GM13976 (cell line): ENCODE data around the gene ARHGAP45.

Experiments used
- DNase-seq: peaks from one replicate; pipeline ENCODE4 v3.0.0; 2012; ENCODE audit warnings: low spot score
- in situ Hi-C: fragments of 300-500 bp; cut with MboI; formaldehyde crosslinking; loops from one replicate; pipeline ENCODE4 v1.12.0; 2022; ENCODE audit warnings: low sequenced_read_pairs, mixed read lengths, inconsistent platforms; ENCODE audit not compliant: unreplicated experiment
- TF ChIP-seq, protein P1 (sequence below): IDR thresholded peaks from 2 replicates; pipeline ENCODE4 v1.5.1; 2012; ENCODE audit warnings: borderline replicate concordance, mild to moderate bottlenecking; ENCODE audit not compliant: insufficient read depth; ENCODE audit errors: extremely low read depth, missing control alignments, control extremely low read depth

ARHGAP45 gene

DNA sequence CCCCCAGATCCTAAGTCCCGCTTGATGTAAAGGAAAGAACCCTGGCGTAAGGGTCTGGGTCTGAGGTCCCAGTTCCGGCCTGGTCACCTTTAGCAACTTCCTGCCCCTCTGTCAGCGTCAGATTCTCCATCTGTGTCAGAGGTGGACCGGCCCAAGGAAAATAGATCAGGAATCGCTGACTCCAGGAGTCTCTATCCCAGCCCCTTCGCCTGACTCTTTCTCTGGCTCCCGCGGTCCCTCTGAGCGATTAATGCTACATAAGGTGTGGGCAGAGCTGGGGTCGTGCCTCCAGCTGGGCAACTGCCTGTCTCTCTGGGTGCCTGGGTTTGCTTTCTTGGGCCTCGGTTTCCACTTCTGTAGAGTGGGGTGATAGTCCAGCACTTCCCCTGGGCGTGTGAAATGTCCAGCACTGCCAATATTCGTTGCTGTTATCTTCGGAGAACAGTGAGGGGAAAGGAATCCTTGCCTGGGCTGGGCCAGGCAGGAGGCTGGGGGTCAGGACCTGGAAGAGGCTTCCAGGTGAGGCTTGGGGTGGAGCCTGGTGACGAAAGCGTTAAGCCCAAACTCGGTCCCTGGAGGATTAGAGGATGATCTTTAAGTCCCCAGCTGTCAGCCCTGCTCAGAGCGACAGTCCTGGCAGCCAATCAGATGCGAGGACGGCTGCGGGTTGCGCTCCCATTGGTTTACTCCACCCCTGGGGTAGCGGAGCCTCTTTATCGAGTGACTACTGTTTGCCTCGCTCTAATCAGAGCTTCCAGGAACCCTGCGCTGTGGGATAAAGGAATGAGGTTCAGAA lies 26.3 kb upstream of the ARHGAP45 start:
- DNase-seq, result peak; percentile 99
- in situ Hi-C loops, result no loop called here
- TF ChIP-seq, protein P1, sequence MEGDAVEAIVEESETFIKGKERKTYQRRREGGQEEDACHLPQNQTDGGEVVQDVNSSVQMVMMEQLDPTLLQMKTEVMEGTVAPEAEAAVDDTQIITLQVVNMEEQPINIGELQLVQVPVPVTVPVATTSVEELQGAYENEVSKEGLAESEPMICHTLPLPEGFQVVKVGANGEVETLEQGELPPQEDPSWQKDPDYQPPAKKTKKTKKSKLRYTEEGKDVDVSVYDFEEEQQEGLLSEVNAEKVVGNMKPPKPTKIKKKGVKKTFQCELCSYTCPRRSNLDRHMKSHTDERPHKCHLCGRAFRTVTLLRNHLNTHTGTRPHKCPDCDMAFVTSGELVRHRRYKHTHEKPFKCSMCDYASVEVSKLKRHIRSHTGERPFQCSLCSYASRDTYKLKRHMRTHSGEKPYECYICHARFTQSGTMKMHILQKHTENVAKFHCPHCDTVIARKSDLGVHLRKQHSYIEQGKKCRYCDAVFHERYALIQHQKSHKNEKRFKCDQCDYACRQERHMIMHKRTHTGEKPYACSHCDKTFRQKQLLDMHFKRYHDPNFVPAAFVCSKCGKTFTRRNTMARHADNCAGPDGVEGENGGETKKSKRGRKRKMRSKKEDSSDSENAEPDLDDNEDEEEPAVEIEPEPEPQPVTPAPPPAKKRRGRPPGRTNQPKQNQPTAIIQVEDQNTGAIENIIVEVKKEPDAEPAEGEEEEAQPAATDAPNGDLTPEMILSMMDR, result no peak

DNA sequence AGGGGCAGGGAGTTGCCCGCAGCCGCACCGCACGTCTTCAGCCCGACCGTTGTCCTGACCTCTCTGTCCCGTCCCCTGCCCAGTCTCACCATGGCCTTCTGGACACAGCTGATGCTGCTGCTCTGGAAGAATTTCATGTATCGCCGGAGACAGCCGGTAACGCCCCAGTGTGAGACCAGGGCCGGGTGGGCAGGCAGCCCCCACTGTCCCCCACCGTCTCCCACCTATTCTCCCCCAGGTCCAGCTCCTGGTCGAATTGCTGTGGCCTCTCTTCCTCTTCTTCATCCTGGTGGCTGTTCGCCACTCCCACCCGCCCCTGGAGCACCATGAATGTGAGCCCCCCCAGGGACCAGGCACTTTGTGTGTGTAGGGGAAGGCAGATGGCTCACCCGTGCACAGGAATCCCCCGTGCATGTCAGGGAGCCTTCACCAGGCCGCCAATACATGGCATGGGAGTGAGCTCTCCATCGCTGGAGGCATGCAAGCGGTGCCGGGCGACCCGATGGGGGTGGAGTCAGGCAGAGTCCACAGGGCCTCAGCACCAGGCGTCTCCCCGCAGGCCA lies 25.6 kb upstream of the ARHGAP45 start:
- TF ChIP-seq, protein P1, result no peak
- no peak for DNase-seq
- in situ Hi-C loops, result no loop called here

DNA sequence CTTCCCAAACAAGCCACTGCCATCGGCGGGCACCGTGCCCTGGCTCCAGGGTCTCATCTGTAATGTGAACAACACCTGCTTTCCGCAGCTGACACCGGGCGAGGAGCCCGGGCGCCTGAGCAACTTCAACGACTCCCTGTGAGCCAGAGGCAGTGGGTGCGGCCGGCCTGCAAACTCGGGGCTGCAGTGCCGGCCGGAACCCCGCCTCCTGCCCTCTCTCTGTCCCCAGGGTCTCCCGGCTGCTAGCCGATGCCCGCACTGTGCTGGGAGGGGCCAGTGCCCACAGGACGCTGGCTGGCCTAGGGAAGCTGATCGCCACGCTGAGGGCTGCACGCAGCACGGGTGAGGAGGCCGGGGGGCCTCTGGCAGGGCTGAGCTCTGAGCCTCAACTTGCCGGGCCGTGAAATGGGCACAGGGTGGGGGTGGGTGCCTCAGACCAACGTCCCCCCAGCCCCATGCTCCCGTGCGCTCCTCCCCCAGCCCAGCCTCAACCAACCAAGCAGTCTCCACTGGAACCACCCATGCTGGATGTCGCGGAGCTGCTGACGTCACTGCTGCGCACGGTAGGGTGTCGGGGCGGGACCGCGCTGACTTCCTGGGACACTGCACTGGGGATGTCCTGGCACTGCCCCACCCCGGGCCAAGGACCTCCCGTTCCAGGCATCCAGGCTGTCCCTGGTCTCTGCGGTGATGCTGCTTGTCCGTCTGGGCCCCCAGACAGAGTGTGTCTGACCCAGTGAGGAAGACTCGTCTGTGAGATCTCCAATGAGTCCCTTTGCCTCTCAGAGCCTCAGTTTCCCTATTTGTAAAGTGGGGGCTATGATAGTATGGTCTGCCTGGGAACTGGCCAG lies 24.9 kb upstream of the ARHGAP45 start:
- DNase-seq, result no peak
- in situ Hi-C loops, result no loop called here
- TF ChIP-seq, protein P1, result no peak

DNA sequence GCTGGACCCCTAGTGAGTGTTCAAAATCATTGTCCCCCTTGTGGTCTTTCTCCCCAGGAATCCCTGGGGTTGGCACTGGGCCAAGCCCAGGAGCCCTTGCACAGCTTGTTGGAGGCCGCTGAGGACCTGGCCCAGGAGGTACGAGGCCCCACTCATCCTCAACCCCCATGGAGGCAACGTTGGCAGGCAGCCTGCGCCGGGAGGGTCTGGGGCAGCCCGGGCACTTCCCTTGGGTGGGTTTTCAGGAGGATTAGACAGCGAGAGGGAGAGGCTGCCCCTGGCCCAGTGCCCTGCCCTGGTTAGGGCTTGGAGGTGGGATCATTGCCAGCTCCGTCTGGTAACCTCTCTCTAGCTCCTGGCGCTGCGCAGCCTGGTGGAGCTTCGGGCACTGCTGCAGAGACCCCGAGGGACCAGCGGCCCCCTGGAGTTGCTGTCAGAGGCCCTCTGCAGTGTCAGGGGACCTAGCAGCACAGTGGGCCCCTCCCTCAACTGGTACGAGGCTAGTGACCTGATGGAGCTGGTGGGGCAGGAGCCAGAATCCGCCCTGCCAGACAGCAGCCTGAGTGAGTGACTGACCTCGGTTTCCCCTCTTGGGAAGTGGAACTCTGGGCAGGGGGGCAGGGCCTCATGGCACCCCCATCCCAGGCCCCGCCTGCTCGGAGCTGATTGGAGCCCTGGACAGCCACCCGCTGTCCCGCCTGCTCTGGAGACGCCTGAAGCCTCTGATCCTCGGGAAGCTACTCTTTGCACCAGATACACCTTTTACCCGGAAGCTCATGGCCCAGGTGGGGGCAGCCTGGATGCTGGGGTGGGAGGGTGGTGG lies 24.1 kb upstream of the ARHGAP45 start:
- in situ Hi-C loops, result no loop called here
- TF ChIP-seq, protein P1, result no peak
- no peak for DNase-seq

DNA sequence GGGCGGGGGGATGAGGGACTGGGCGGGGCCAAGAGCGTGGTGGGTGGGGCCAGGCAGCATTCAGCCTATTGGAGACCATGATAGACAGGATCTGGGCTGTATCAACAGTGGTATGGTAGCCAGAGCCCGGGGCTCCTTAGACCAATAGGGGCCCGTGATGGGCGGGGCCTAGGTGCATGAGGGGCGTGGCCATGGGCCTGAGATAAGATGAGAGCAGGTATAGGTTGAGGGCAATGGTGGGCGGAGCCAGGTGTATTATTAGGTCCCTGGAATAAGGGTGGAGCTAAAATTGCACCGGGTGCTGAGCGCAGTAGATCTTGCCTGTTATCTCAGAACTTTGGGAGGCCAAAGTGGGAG lies 21.7 kb upstream of the ARHGAP45 start:
- peak; percentile 75 for DNase-seq
- in situ Hi-C loops, result no loop called here
- TF ChIP-seq, protein P1, result no peak

DNA sequence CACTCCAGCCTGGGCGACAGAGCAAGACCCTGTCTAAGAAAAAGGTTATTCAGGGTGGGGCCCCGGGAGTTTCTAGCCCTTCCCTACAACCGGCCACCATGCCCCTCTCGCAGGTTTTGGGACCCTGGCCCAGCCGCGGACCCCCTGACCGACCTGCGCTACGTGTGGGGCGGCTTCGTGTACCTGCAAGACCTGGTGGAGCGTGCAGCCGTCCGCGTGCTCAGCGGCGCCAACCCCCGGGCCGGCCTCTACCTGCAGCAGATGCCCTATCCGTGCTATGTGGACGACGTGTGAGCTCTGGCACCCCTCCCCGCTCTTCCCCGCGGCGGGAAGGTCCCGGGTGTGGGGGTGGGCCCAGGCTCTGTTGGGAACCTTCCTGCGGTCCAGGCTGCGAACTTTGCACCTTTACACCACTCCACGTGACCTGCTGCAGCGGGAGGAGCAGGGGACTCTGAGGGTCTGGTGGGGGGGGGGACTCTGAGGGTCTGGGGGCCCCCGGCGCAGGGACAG lies 20.8 kb upstream of the ARHGAP45 start:
- in situ Hi-C loops, result no loop called here
- no peak for DNase-seq

More for the DNA sequence above, 20.8 kb upstream of the ARHGAP45 start:
- TF ChIP-seq, protein P1, result no peak
